ENCODE results near the gene RPL18. TPM values are rescaled to one million over a fixed set of nuclear protein-coding genes. Genes with fewer than 3 reads are reported as not detected.

RPL18 gene
- total RNA-seq, 4 donors from 2014 or later: 998 to 1,778 (median 1,670) TPM

- TF ChIP-seq, protein P1, sequence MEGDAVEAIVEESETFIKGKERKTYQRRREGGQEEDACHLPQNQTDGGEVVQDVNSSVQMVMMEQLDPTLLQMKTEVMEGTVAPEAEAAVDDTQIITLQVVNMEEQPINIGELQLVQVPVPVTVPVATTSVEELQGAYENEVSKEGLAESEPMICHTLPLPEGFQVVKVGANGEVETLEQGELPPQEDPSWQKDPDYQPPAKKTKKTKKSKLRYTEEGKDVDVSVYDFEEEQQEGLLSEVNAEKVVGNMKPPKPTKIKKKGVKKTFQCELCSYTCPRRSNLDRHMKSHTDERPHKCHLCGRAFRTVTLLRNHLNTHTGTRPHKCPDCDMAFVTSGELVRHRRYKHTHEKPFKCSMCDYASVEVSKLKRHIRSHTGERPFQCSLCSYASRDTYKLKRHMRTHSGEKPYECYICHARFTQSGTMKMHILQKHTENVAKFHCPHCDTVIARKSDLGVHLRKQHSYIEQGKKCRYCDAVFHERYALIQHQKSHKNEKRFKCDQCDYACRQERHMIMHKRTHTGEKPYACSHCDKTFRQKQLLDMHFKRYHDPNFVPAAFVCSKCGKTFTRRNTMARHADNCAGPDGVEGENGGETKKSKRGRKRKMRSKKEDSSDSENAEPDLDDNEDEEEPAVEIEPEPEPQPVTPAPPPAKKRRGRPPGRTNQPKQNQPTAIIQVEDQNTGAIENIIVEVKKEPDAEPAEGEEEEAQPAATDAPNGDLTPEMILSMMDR (IDR thresholded peaks at IDR 0.05; ENCODE audit: low read depth): no peak
Measured at GRCh38 chr19:48628486-48629296, 9.7 kb upstream of the RPL18 start.

- TF ChIP-seq, protein P1 (IDR thresholded peaks at IDR 0.05; ENCODE audit: low read depth): no peak
Measured at GRCh38 chr19:48627865-48628314, 8.9 kb upstream of the RPL18 start.

DNA sequence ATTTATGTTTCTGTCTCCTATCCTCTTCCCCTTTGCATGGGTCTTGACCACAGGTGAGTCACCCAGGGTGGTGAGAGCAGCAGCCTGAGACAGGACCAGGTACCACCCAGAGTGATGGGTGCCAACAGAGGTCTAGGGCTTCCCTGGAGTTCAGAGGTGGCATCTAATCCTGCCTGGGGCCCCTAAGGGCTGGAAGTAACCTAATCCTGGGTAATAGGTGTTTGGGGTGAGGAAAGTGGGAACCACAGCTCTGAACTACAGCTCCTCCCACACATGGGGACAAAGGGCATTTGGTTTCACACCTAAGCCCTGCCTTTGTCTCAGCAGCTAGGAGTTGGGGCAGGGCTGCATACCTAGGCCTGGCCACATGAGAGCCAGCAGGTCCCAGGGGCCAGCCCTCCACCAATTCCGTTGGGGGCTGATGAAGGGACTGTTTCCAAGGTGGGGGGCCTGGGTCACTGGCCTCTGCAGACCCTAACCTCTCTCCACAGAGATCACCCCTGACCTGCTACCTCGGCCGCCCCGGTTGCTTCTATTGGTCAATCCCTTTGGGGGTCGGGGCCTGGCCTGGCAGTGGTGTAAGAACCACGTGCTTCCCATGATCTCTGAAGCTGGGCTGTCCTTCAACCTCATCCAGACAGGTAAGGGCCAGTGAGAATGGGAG is 8.4 kb upstream of the RPL18 start:
- TF ChIP-seq, protein P1 (IDR thresholded peaks at IDR 0.05; ENCODE audit: low read depth): no peak

DNA sequence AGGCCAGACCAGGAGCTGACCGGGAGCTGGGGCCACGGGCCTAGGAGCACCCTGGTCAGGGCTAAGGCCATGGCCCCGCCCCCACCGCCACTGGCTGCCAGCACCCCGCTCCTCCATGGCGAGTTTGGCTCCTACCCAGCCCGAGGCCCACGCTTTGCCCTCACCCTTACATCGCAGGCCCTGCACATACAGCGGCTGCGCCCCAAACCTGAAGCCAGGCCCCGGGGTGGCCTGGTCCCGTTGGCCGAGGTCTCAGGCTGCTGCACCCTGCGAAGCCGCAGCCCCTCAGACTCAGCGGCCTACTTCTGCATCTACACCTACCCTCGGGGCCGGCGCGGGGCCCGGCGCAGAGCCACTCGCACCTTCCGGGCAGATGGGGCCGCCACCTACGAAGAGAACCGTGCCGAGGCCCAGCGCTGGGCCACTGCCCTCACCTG is 6.9 kb upstream of the RPL18 start:
- TF ChIP-seq, protein P1 (IDR thresholded peaks at IDR 0.05; ENCODE audit: low read depth): no peak

DNA sequence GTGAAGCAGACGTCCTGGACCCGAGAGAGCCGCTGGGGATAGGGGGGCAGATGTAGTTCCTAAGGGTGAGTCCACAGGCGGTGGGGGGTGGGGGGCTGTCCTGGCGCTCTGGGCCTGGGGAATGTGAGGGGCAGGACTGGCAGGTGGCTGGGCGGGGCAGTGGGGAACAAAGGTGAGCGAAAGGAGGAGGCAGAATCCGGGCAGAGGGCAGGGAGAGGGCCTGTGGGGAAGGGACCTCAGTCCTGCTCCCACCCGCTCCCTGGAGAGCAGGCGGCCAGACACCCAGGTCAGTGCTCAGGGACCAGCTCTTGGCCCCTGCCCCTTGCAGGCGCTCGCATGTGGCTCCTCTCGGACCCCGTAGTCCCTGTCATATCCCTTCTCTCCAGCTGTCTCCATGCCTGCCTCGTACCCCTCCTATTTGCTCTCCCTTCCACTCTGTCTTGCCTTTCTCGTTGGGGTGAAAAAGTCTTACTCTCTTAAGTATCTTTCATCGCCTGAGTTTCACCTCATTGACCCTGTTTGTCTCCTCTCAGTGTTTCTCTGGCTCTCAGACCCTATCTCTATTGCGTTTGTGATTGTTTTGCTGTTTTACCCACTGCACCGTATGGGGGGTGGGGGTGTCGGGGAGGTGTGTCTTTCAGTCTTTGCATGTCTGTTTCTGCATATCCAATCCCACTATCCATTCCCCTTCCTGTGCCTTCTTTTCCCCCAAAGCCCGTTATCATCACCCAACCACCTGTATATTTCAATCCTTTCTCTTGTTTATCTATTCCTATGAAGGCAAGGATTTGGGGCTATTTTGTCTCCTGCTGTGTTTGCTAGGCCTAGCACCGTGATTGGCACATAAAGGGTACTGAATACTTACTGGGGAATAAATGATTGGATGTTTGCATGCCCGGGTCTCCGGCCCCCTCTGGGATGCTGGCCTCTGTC is 6.1 kb upstream of the RPL18 start:
- TF ChIP-seq, protein P1 (IDR thresholded peaks at IDR 0.05; ENCODE audit: low read depth): no peak

DNA sequence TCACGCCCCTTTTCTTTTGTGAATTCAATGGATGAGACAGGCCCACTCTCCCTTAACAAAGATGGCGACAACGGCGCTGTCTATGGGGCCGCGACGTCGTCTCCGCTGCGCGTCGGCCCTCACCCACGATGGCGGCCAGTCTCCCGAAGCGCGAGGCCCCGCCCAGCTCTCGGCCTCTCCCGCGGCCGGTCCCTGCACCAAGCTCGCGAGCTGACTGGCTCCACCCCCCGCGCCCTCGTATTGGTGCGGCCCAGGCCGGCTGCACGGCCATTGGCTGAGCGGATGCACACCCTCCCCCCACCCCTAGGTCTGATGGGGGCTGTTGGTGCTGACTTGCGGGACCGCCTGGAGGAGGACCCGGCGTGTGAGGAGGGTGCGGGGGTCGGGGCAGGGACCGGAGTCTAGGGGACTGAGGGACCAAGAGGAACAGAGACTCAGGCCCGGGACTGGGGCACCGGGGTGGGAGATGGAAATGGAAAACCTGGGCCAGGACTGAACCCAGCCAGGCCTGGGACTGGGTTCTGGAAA is 5.2 kb upstream of the RPL18 start:
- TF ChIP-seq, protein P1 (IDR thresholded peaks at IDR 0.05; ENCODE audit: low read depth): no peak
